PC-3 (cell line): Measurements from ENCODE around the gene PXT1.

Experiments
- EZH2 ChIP-seq: fragments of 300-600 bp; sonication (generic); IDR thresholded peaks from one replicate; pipeline ENCODE4 v1.6.1; 2017; ENCODE audit warnings: antibody characterized with exemption, mild to moderate bottlenecking, low read length; ENCODE audit not compliant: unreplicated experiment
- TF ChIP-seq, protein P1 (sequence below): fragments of 300-600 bp; sonication (generic); conservative IDR thresholded peaks from 2 replicates; pipeline ENCODE4 v1.5.1; 2017; ENCODE audit warnings: antibody characterized with exemption, low read depth, mild to moderate bottlenecking, low read length

DNA sequence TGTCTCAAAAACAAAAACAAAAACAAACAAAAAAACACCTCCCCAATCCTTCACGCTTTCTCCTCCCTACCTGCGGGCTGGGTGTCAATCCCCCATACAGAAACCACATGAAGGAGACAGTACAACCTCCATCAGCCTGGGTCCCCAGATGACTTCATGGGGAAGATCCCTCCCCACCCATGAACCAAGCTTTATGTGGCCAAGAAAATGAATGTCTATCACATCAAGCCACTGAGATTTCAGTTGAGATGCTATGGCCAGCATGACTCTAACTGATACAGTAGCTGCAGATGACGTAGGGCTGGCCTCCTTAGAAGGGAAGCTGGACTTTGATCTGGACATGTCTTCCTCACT is 84.8 kb downstream of the PXT1 start:
- TF ChIP-seq, protein P1, sequence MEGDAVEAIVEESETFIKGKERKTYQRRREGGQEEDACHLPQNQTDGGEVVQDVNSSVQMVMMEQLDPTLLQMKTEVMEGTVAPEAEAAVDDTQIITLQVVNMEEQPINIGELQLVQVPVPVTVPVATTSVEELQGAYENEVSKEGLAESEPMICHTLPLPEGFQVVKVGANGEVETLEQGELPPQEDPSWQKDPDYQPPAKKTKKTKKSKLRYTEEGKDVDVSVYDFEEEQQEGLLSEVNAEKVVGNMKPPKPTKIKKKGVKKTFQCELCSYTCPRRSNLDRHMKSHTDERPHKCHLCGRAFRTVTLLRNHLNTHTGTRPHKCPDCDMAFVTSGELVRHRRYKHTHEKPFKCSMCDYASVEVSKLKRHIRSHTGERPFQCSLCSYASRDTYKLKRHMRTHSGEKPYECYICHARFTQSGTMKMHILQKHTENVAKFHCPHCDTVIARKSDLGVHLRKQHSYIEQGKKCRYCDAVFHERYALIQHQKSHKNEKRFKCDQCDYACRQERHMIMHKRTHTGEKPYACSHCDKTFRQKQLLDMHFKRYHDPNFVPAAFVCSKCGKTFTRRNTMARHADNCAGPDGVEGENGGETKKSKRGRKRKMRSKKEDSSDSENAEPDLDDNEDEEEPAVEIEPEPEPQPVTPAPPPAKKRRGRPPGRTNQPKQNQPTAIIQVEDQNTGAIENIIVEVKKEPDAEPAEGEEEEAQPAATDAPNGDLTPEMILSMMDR: no peak
- TF ChIP-seq EZH2: no peak
